Testis (tissue), 2 donors: Measurements from ENCODE around the gene RNF220.

ENCODE experiments used
- POLR2A ChIP-seq: fragments of 450-650 bp; IDR thresholded peaks from one replicate; pipeline ENCODE4 v1.6.1; 2017; ENCODE audit warnings: antibody characterized with exemption, mild to moderate bottlenecking, moderate library complexity
- TF ChIP-seq, protein P1 (sequence below), 3 experiments: fragments of 450-650 bp in 2 of 3; fragments of 200-600 bp in 1 of 3; sonication (generic) in 1 of 3; IDR thresholded peaks; one replicate each; pipeline ENCODE4 v1.5.1; 2016 to 2019; ENCODE audit warnings: antibody characterized with exemption in 3 of 3, mild to moderate bottlenecking in 2 of 3, moderate library complexity in 1 of 3

DNA sequence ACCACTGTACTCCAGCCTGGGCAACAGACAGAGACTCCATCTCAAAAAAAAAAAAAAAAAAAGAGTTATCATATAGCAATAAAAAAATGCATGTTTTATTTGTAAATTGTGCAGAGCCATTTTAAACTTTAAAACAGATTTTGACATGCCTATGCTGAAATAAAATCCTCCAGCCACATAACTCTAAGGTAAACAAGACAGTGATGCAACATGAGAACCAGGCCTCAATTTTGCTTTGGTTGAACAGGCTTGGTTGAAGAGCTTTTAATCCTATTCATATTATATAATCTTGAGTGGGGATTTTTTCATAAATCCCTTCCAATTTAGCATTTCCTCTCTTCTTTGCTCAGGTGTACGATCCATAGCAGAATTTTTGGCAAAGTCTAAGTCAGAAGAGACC is 295.5 kb downstream of the RNF220 start:
- TF ChIP-seq, protein P1, sequence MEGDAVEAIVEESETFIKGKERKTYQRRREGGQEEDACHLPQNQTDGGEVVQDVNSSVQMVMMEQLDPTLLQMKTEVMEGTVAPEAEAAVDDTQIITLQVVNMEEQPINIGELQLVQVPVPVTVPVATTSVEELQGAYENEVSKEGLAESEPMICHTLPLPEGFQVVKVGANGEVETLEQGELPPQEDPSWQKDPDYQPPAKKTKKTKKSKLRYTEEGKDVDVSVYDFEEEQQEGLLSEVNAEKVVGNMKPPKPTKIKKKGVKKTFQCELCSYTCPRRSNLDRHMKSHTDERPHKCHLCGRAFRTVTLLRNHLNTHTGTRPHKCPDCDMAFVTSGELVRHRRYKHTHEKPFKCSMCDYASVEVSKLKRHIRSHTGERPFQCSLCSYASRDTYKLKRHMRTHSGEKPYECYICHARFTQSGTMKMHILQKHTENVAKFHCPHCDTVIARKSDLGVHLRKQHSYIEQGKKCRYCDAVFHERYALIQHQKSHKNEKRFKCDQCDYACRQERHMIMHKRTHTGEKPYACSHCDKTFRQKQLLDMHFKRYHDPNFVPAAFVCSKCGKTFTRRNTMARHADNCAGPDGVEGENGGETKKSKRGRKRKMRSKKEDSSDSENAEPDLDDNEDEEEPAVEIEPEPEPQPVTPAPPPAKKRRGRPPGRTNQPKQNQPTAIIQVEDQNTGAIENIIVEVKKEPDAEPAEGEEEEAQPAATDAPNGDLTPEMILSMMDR (IDR thresholded peaks at IDR 0.05), result no peak
- TF ChIP-seq POLR2A, result no peak
